Measurements from ENCODE around the gene EDIL3.

DNA sequence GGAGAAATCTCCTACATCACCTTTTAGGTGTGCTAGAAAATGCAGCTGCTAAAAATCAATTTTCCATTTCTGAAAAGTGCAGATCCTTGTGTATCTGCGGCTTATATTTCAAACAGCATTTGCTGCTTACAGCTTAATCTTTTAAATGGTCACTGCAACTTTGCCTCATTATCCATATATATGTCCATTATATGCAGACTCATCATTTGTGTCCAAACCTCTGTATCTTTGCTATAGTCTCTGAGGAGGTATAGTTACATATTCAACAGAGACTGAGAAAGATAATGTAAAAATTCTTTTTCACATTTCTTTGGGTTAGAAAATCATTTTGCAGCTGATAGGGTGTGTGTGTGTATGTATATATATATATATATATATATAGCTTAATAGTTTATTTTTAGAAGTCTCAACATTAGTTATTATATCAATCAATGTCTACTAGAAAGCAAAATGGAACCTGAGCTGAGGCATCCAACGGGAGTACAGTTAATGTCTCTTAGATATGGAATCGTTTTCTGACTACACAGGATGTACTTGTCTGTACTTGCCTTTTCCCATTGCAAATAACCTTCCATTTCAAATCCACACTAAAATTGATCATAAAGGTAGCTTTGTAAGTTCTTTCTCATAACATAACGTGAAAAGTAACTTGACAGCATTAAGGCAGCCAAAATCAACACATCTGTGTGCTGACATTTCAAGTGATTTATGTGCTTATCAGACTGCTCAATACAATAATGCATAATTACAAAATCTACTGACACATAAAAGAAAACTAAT is 397.0 kb downstream of the EDIL3 start:
- no peak for TF ChIP-seq FIP1L1 (IDR thresholded peaks at IDR 0.05; ENCODE audit: low read depth, low read length, poor library complexity, severe bottlenecking)
- TF ChIP-seq, protein P1, sequence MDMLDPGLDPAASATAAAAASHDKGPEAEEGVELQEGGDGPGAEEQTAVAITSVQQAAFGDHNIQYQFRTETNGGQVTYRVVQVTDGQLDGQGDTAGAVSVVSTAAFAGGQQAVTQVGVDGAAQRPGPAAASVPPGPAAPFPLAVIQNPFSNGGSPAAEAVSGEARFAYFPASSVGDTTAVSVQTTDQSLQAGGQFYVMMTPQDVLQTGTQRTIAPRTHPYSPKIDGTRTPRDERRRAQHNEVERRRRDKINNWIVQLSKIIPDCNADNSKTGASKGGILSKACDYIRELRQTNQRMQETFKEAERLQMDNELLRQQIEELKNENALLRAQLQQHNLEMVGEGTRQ (CRISPR knock-in tag; IDR thresholded peaks at IDR 0.05) = no peak
- TF ChIP-seq NR2C2 (CRISPR knock-in tag; IDR thresholded peaks at IDR 0.05) = no peak
- TF ChIP-seq NR2C2 (tag; IDR thresholded peaks at IDR 0.05) = no peak
- no peak for TF ChIP-seq RAD21 (CRISPR knock-in tag; conservative IDR thresholded peaks at IDR 0.05 in 1 of 2, IDR thresholded peaks at IDR 0.05 in 1 of 2)
- TF ChIP-seq CHD2 (IDR thresholded peaks at IDR 0.05; ENCODE audit: low read depth, low read length) = no peak
- no peak for TF ChIP-seq PHF21A (IDR thresholded peaks at IDR 0.05; ENCODE audit: borderline replicate concordance, low read depth)
- no peak for TF ChIP-seq SRSF7 (optimal IDR thresholded peaks at IDR 0.05; ENCODE audit: low read depth, low read length)
- no peak for TF ChIP-seq MAZ (CRISPR knock-in tag; conservative IDR thresholded peaks at IDR 0.05 in 1 of 2, IDR thresholded peaks at IDR 0.05 in 1 of 2)
- TF ChIP-seq SMARCE1 (IDR thresholded peaks at IDR 0.05) = no peak
- TF ChIP-seq SPI1 (IDR thresholded peaks at IDR 0.05; ENCODE audit: borderline replicate concordance, low read depth, low read length) = no peak
- no peak for TF ChIP-seq CEBPG (CRISPR knock-in tag; IDR thresholded peaks at IDR 0.05)
- no peak for TF ChIP-seq CEBPG (tag; conservative IDR thresholded peaks at IDR 0.05 in 1 of 2, IDR thresholded peaks at IDR 0.05 in 1 of 2)
- TF ChIP-seq, protein P2, sequence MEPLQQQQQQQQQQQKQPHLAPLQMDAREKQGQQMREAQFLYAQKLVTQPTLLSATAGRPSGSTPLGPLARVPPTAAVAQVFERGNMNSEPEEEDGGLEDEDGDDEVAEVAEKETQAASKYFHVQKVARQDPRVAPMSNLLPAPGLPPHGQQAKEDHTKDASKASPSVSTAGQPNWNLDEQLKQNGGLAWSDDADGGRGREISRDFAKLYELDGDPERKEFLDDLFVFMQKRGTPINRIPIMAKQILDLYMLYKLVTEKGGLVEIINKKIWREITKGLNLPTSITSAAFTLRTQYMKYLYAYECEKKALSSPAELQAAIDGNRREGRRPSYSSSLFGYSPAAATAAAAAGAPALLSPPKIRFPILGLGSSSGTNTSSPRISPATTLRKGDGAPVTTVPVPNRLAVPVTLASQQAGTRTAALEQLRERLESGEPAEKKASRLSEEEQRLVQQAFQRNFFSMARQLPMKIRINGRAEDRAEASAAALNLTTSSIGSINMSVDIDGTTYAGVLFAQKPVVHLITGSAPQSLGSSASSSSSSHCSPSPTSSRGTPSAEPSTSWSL (CRISPR knock-in tag; IDR thresholded peaks at IDR 0.05; ENCODE audit: borderline replicate concordance) = no peak
- TF ChIP-seq BRD9 (IDR thresholded peaks at IDR 0.05; ENCODE audit: low read depth, partially characterized antibody) = no peak
- TF ChIP-seq POLR2A (conservative IDR thresholded peaks at IDR 0.05) = no peak

All from K562 (cell line).